Testis (tissue), 2 donors: ENCODE data around the gene GNB1L.

Experiments used
- CTCF ChIP-seq, 3 experiments: fragments of 450-650 bp in 2 of 3; fragments of 200-600 bp in 1 of 3; sonication (generic) in 1 of 3; IDR thresholded peaks; one replicate each; pipeline ENCODE4 v1.5.1; 2016 to 2019; ENCODE audit warnings: antibody characterized with exemption in 3 of 3, mild to moderate bottlenecking in 2 of 3, moderate library complexity in 1 of 3
- POLR2A ChIP-seq: fragments of 450-650 bp; IDR thresholded peaks from one replicate; pipeline ENCODE4 v1.6.1; 2017; ENCODE audit warnings: antibody characterized with exemption, mild to moderate bottlenecking, moderate library complexity

- no peak for TF ChIP-seq CTCF (IDR thresholded peaks at IDR 0.05)
- TF ChIP-seq POLR2A: no peak
Measured at GRCh38 chr22:19767427-19768341, 87.0 kb downstream of the GNB1L start.
